GM18499 (cell line): ENCODE measurements around the gene TNS3.
"Not testable (repeated sequence)": the region's sequence is repeated elsewhere in the genome, so short reads cannot be mapped to it uniquely, and the experiment has no call there.

ENCODE experiments used
- ATAC-seq: cut with Tn5 transposase; IDR thresholded peaks from one replicate; pipeline ENCODE4 v1.9.1; 2021; ENCODE audit warnings: moderate number of reproducible peaks; ENCODE audit not compliant: insufficient read depth, unreplicated experiment

The TNS3 gene

GRCh38 chr7:47603514-47604255 lies 21.8 kb upstream of the TNS3 start:
- not testable (repeated sequence) for ATAC-seq

- no peak for ATAC-seq
Observed at GRCh38 chr7:47602272-47603004, 20.5 kb upstream of the TNS3 start.

- no peak for ATAC-seq
Observed at GRCh38 chr7:47601881-47602249, 20.0 kb upstream of the TNS3 start.

- no peak for ATAC-seq
Observed at GRCh38 chr7:47601119-47601880, 19.4 kb upstream of the TNS3 start.

DNA sequence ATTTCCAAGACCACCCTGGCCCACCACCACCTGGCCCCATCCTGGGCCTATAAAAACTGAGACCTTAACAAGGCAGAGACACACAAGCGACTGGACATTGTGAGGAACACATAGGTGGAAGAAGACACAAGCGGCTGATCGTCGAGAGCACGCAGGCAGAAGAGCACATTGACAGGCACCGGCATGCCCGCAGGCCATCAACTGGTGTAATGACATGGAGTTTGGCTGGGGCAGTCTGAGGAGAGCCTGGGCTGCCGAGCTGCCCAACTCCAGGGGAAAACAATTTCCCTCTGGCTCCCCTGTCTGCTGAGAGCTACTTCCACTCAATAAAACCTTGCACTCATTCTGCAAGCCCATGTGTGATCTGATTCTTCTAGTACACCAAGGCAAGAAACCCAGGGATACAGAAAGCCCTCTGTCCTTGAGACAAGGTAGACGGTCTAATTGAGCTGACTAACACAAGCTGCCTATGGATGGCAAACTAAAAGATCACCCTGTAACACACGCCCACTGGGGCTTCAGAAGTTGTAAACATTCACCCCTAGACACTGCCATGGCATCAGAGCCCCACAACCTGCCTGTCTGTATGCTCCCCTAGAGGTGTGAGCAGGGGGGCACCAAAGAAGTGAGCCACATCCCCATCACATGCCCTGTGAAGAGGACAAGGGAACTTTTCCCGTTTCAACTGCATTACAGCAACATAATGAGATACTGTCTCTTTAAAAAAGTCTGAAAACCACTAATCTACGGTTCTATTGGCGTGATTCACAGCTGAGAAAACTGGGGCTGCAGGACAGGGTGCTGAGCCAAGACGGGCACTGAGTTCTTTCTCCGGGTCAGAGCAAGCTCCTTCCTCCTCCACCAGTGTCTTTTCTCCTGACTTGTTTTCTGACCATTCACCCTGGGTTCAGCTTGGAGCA lies 18.5 kb upstream of the TNS3 start:
- no peak for ATAC-seq

GRCh38 chr7:47597379-47597778 lies 15.5 kb upstream of the TNS3 start:
- ATAC-seq, result no peak

GRCh38 chr7:47596502-47597202 lies 14.7 kb upstream of the TNS3 start:
- ATAC-seq, result no peak

GRCh38 chr7:47594406-47594805 lies 12.5 kb upstream of the TNS3 start:
- no peak for ATAC-seq

- ATAC-seq, result no peak
Observed at GRCh38 chr7:47591655-47592572, 10.0 kb upstream of the TNS3 start.

GRCh38 chr7:47591089-47591654 lies 9.3 kb upstream of the TNS3 start:
- no peak for ATAC-seq

DNA sequence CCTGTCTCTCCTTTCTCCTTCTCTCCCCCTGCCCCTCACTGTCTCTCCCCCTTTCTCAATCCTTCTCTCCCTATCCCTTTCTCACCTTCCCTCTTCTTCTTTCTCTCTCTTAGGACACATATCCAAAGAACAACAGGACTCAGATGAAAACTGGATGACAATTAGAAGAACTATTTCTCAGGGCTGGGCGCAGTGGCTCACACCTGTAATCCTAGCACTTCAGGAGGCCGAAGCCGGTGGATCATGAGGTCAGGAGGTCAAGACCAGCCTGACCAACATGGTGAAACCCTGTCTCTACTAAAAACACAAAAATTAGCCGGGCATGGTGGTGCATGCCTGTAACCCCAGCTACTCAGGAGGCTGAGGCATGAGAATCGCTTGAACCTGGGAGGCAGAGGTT lies 8.3 kb upstream of the TNS3 start:
- ATAC-seq, result not testable (repeated sequence)

DNA sequence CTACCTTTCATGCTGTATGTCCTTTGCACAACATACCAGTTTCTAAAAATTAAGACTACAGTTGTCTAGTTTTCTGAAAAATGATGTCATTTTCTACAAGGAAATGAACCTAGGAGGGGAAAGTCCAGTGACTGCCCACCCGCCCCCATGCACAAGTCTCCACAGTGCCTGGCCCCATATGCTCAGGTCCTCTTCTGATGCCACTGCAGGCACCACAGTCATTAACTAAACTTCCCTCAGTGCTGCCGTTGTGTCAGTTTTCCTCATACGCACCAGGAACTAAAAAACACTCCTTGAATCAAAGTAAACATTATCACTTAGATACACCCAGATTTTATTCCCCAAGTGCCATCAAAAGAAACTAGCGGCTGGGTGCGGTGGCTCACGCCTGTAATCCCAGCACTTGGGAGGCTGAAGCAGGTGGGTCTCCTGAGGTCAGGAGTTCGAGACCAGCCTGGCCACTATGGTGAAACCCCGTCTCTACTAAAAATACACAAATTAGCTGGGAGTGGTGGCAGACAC lies 6.9 kb upstream of the TNS3 start:
- ATAC-seq, result no peak

DNA sequence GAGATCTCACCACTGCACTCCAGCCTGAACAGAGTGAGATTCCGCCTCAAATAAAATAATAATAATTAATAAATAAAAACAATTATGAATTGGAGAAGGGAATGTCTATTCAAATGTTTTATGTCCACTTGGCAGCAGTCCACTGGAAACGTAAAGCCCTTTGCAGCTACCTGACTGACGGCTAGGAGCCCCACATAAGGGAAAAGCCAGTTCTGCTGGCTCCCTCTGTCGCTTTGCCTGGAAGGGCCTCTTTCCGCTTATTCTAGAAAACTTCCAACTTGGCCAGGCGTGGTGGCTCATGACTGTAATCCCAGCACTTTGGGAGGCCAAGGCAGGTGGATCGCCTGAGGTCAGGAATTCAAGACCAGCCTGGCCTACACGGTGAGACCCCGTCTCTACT lies 6.1 kb upstream of the TNS3 start:
- ATAC-seq, result no peak

- no peak for ATAC-seq
Observed at GRCh38 chr7:47587351-47587750, 5.4 kb upstream of the TNS3 start.

DNA sequence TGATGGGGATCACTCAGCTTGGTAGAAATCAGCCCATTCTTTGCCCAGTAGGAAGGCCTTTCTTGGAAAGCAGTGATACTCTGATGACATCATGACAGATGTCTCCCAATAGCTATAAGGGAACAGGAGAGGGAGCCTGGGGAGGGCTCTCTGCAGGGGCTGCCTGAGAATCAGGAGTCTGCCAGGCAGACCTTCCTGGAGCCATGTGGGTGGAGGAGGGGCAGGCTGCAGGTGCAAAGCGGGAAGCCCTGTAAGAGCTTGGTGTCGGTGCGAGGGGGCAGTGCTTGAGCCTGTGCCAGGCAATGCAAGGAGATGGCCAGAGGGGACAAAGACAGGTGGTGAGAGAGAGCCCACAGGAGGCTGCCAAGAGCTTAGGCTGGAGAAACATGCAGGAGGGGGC lies 5.0 kb upstream of the TNS3 start:
- no peak for ATAC-seq

DNA sequence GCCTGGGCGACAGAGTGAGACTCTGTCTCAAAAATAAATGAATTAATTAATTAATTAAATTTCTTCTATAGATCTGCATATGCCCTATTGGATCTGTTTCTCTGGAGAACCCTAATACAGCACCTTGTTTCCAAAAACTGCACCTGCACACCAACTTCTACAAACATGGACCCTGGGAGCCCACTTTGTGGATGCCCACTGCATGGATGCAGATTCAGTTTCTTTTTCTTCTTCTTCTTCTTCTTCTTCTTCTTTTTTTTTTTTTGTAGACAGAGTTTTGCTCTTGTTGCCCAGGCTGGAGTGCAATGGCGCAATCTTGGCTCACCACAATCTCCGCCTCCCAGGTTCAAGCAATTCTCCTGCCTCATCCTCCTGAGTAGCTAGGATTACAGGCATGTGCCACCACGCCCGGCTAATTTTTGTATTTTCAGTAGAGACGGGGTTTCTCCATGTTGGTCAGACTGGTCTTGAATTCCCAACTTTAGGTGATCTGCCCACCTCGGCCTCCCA lies 4.3 kb upstream of the TNS3 start:
- ATAC-seq, result not testable (repeated sequence)

DNA sequence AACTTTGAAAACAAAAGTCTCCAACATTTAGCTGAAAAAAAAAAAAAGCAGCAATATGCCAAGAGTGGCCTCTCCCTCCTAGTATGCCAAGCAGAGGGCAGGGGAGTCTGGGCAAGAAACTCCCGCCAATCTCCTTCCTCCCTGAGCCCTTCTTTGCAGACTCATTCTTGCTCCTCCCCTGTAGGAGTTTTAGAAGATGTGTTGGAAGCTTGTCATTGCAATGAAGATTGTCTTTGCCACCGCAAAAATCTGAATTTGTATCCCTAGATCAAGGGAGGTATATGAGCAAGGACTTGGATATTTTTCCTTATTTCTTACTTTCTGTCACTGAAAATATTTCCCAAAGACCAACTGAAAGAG lies 2.6 kb upstream of the TNS3 start:
- no peak for ATAC-seq
